HTR-8/SVneo (cell line): ENCODE data around the gene PODN.

Experiments
- DNase-seq: peaks from one replicate; pipeline ENCODE4 v3.0.0; 2011; ENCODE audit warnings: low spot score, mixed read lengths; ENCODE audit not compliant: insufficient read length
- FAIRE-seq: peaks from 2 replicates; lab custom pipeline; 2011; peaks lifted over from hg19 to GRCh38; lab: Jason Lieb, UNC

Gene PODN

GRCh38 chr1:53125623-53126360 is 63.8 kb downstream of the PODN start:
- DNase-seq, result no peak
- no peak for FAIRE-seq

- FAIRE-seq (no peak), DNase-seq (no peak)
Observed at GRCh38 chr1:53126495-53126894, 64.5 kb downstream of the PODN start.

- DNase-seq (no peak), FAIRE-seq (no peak)
Observed at GRCh38 chr1:53127546-53127945, 65.5 kb downstream of the PODN start.

- FAIRE-seq (no peak), DNase-seq (no peak)
Observed at GRCh38 chr1:53128401-53128800, 66.4 kb downstream of the PODN start.

GRCh38 chr1:53129891-53130597 is 68.0 kb downstream of the PODN start:
- DNase-seq, result no peak
- FAIRE-seq, result no peak

- FAIRE-seq, result no peak
- DNase-seq, result no peak
Observed at GRCh38 chr1:53130598-53130877, 68.5 kb downstream of the PODN start.

GRCh38 chr1:53130878-53131589 is 69.0 kb downstream of the PODN start:
- FAIRE-seq (no peak), DNase-seq (no peak)

- FAIRE-seq (no peak), DNase-seq (no peak)
Observed at GRCh38 chr1:53131590-53131938, 69.6 kb downstream of the PODN start.

GRCh38 chr1:53132176-53132575 is 70.2 kb downstream of the PODN start:
- DNase-seq, result no peak

GRCh38 chr1:53133261-53134041 is 71.4 kb downstream of the PODN start:
- FAIRE-seq (no peak), DNase-seq (no peak)

More at GRCh38 chr1:53132176-53132575, 70.2 kb downstream of the PODN start:
- FAIRE-seq, result no peak

GRCh38 chr1:53134042-53134485 is 72.1 kb downstream of the PODN start:
- DNase-seq (no peak), FAIRE-seq (no peak)
